HL-60 (cell line): Measurements from ENCODE around the gene PPP1R3A.

Source experiments
- POLR2AphosphoS5 ChIP-seq: IDR thresholded peaks from 2 replicates; pipeline ENCODE4 v1.6.1; 2012; ENCODE audit warnings: low read depth
- SPI1 ChIP-seq: IDR thresholded peaks from 2 replicates; pipeline ENCODE4 v1.6.1; 2012; ENCODE audit warnings: low read depth, mild to moderate bottlenecking, borderline replicate concordance
- TF ChIP-seq, protein P1 (sequence below): IDR thresholded peaks from one replicate; pipeline ENCODE4 v1.5.1; 2011; ENCODE audit warnings: low read length, control low read depth, inconsistent platforms; ENCODE audit not compliant: insufficient read depth
- TF ChIP-seq, protein P2 (sequence below): IDR thresholded peaks from 2 replicates; pipeline ENCODE4 v1.6.1; 2012; ENCODE audit warnings: low read depth; ENCODE audit not compliant: insufficient replicate concordance

DNA sequence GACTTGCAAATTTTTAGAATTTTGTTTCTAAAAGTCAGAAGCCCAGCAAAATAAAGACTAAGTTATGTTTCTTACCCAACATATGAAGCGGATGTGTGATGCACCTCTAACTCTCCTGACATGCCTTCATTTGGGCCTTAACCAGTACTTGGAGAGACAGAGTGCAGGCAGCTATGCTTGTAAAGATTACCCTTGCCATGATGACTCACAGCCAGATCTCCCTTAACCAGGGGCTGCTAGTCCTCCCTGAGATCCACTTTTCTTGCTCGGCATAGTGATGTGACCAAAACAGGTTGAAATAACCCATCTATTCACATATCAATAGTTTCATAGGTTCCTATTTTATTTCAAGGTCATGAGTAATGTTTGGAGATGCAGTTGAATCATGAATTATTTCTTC lies 43.6 kb downstream of the PPP1R3A start:
- TF ChIP-seq, protein P1, sequence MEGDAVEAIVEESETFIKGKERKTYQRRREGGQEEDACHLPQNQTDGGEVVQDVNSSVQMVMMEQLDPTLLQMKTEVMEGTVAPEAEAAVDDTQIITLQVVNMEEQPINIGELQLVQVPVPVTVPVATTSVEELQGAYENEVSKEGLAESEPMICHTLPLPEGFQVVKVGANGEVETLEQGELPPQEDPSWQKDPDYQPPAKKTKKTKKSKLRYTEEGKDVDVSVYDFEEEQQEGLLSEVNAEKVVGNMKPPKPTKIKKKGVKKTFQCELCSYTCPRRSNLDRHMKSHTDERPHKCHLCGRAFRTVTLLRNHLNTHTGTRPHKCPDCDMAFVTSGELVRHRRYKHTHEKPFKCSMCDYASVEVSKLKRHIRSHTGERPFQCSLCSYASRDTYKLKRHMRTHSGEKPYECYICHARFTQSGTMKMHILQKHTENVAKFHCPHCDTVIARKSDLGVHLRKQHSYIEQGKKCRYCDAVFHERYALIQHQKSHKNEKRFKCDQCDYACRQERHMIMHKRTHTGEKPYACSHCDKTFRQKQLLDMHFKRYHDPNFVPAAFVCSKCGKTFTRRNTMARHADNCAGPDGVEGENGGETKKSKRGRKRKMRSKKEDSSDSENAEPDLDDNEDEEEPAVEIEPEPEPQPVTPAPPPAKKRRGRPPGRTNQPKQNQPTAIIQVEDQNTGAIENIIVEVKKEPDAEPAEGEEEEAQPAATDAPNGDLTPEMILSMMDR, result no peak
- TF ChIP-seq, protein P2, sequence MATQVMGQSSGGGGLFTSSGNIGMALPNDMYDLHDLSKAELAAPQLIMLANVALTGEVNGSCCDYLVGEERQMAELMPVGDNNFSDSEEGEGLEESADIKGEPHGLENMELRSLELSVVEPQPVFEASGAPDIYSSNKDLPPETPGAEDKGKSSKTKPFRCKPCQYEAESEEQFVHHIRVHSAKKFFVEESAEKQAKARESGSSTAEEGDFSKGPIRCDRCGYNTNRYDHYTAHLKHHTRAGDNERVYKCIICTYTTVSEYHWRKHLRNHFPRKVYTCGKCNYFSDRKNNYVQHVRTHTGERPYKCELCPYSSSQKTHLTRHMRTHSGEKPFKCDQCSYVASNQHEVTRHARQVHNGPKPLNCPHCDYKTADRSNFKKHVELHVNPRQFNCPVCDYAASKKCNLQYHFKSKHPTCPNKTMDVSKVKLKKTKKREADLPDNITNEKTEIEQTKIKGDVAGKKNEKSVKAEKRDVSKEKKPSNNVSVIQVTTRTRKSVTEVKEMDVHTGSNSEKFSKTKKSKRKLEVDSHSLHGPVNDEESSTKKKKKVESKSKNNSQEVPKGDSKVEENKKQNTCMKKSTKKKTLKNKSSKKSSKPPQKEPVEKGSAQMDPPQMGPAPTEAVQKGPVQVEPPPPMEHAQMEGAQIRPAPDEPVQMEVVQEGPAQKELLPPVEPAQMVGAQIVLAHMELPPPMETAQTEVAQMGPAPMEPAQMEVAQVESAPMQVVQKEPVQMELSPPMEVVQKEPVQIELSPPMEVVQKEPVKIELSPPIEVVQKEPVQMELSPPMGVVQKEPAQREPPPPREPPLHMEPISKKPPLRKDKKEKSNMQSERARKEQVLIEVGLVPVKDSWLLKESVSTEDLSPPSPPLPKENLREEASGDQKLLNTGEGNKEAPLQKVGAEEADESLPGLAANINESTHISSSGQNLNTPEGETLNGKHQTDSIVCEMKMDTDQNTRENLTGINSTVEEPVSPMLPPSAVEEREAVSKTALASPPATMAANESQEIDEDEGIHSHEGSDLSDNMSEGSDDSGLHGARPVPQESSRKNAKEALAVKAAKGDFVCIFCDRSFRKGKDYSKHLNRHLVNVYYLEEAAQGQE, result no peak
- no peak for TF ChIP-seq POLR2AphosphoS5
- no peak for TF ChIP-seq SPI1
